OCI-LY7 (cell line): Measurements from ENCODE around the gene KCNN1.

Experiments
- CTCF ChIP-seq: fragments of 200-600 bp; sonication (generic); conservative IDR thresholded peaks from 2 replicates; pipeline ENCODE4 v1.5.1; 2014; ENCODE audit warnings: mild to moderate bottlenecking, antibody characterized with exemption, low read length, moderate library complexity, mixed read lengths
- EZH2phosphoT487 ChIP-seq: fragments of 200-600 bp; sonication (generic); IDR thresholded peaks from 2 replicates; pipeline ENCODE4 v1.6.1; 2018; ENCODE audit warnings: low read depth, borderline replicate concordance, mild to moderate bottlenecking, mixed run types, antibody characterized with exemption, low read length, moderate library complexity, mixed read lengths

GRCh38 chr19:17981611-17982010 lies 14.7 kb downstream of the KCNN1 start:
- no peak for TF ChIP-seq CTCF
- no peak for TF ChIP-seq EZH2phosphoT487
